Hepatocyte (in vitro differentiated cells): ENCODE measurements around the gene FLII.

Source experiments
- EZH2 ChIP-seq: fragments of 200-600 bp; sonication (generic); IDR thresholded peaks from 2 replicates; pipeline ENCODE4 v1.6.1; 2016; ENCODE audit warnings: antibody characterized with exemption, mild to moderate bottlenecking, borderline replicate concordance
- EZH2phosphoT487 ChIP-seq: fragments of 200-600 bp; sonication (generic); IDR thresholded peaks from one replicate; pipeline ENCODE4 v1.6.1; 2018; ENCODE audit warnings: antibody characterized with exemption, mild to moderate bottlenecking, low read depth, moderate library complexity; ENCODE audit not compliant: unreplicated experiment, severe bottlenecking
- TF ChIP-seq, protein P1 (sequence below): fragments of 200-600 bp; sonication (generic); IDR thresholded peaks from 2 replicates; pipeline ENCODE4 v1.5.1; 2016; ENCODE audit warnings: antibody characterized with exemption, mild to moderate bottlenecking; ENCODE audit not compliant: poor library complexity

DNA sequence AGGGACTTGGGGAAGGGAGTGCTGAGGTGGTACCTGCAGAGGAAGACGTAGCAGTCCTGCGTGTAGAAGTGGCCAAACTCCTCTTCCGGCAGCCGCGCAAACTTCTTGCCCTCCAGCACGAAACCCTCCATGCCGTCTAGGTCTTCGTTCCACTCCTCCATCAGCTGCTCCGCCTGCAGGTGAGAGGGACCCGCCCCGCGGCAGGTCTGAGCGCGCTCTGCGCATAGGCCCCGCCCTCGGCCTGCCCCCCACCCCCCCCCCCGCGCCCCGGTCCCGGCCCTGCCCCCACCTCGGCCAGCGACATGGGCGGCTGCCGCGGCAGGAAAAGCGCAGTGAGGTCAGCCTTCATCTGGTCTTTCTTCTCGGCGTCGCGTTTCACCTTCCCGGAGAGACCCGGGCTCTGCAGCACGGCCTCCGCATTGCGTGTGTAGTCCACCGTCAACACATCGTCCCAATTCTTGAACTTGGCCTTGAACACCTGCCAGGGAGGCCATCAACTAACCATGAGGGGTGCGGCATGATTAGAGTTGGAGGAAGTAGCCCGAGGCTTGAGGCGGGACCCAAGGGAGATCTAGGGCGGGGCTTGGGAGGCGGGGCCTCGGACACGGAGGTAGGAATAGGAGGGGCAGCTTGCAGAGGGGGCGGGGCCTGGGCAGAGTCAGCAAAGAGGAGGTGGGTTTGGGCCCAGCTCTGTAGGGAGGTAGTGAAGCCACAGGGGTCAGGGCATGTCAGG, 11.5 kb downstream of the FLII start:
- no peak for TF ChIP-seq EZH2phosphoT487
- TF ChIP-seq, protein P1, sequence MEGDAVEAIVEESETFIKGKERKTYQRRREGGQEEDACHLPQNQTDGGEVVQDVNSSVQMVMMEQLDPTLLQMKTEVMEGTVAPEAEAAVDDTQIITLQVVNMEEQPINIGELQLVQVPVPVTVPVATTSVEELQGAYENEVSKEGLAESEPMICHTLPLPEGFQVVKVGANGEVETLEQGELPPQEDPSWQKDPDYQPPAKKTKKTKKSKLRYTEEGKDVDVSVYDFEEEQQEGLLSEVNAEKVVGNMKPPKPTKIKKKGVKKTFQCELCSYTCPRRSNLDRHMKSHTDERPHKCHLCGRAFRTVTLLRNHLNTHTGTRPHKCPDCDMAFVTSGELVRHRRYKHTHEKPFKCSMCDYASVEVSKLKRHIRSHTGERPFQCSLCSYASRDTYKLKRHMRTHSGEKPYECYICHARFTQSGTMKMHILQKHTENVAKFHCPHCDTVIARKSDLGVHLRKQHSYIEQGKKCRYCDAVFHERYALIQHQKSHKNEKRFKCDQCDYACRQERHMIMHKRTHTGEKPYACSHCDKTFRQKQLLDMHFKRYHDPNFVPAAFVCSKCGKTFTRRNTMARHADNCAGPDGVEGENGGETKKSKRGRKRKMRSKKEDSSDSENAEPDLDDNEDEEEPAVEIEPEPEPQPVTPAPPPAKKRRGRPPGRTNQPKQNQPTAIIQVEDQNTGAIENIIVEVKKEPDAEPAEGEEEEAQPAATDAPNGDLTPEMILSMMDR = no peak
- TF ChIP-seq EZH2 = no peak
